GM21576 (cell line): ENCODE results near the gene TMEM132C.
"Not testable (repeated sequence)": the region's sequence is repeated elsewhere in the genome, so short reads cannot be mapped to it uniquely, and the experiment has no call there.

Experiments
- ATAC-seq: cut with Tn5 transposase; IDR thresholded peaks from one replicate; pipeline ENCODE4 v1.9.1; 2021; ENCODE audit warnings: mild to moderate bottlenecking, moderate library complexity; ENCODE audit not compliant: unreplicated experiment

TMEM132C gene

GRCh38 chr12:128267131-128267622 is at the start of gene TMEM132C:
Gene TMEM132C, plus strand, starts transcription at chr12:128267170. Its CDS starts 233 bp downstream, at chr12:128267403.
- ATAC-seq = no peak

- ATAC-seq = no peak
Observed at GRCh38 chr12:128224226-128224625, 42.7 kb upstream of the TMEM132C start.

- ATAC-seq = no peak
Observed at GRCh38 chr12:128228581-128228980, 38.4 kb upstream of the TMEM132C start.

DNA sequence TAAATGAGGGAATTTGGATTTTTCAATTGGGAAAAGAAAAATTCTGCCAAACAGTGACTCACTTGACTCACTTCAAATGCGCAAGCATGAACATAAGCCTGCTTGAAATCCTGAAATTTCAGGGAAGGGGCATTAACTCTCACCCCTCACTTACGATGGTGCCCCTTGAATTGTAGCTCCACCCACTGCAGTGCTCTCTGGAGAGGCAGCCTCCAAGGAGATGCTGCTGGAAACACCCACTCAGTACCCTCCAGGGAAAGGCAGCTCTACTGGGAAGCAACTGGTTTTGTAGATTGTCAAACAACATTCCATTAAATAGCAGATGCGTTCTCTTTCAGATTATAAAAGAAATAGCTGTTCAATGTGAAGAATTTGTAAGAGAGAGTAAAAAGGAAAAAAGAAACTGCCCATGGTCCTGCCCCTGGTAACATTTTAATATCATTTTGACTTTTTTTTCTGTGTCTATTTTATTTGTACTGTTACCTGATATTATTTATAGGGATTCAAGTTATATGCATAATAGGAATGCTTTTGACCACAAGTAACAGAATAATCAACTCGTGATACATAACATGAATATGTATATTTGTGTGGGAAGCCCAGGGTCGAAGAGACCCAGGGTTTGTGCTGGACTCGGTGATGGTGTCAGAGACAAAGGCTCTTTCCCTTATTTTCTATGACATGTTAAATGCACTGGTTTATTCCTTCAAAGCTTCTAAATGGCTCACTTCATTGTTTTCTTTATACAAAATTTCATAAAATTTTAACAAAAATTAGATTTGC is 31.1 kb upstream of the TMEM132C start:
- no peak for ATAC-seq

DNA sequence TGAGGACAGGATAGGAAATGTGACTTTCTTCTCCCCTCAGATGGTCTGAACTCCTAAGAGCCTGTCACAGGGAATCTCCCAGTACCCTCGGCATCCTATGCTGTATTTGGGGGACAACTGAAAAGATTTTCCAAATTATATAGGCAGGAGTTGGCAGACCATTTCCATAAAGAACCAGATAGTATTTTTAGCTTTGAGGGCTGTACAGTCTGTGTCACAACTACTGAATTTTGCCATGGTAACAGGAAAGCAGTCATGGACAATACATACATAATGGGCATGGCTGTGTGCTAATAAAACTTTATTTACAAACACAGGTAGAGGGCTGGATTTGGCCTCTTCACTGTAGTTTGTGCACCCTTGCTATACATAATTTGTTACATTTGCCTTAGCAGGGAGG is 30.4 kb upstream of the TMEM132C start:
- ATAC-seq = no peak

DNA sequence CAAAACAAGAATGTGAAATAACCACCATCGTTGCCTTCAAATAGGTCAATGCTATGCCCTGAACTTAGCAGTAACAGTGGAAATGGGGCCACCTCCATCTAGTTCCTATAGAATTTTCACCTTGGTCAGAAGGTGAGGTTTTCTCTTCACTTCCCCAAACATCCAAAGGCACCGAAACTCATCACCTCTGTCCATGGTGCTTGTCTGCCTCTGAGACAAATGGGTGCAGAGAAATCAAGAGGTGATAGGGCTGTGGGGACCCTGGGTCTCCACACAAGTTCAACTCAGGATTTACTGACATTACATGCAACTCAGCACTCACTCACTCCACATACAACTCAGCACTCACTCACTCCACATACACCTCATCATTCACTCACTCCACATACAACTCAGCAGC is 26.2 kb upstream of the TMEM132C start:
- ATAC-seq = no peak

DNA sequence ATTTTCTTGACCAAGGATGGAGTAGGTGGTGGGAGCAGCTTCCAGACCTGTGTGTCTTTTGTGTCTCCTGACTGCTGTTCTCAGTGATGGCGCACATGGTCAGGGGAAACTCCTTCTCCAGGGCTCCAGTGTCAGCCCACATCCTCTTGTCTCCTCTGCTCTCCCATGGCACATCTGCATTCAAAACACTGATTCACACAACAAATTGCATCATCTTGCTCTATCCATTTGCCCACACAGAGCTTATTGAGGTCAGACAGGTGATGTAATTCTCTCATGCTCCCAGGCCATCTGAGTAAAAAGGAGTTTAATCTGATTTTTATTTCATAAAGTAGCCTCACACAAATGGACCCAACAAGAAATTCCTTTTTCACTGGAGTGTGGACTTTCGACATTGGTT is 21.8 kb upstream of the TMEM132C start:
- no peak for ATAC-seq

- ATAC-seq = no peak
Observed at GRCh38 chr12:128245905-128246304, 21.1 kb upstream of the TMEM132C start.

- no peak for ATAC-seq
Observed at GRCh38 chr12:128250096-128250495, 16.9 kb upstream of the TMEM132C start.

- ATAC-seq = not testable (repeated sequence)
Observed at GRCh38 chr12:128253829-128254228, 13.1 kb upstream of the TMEM132C start.

DNA sequence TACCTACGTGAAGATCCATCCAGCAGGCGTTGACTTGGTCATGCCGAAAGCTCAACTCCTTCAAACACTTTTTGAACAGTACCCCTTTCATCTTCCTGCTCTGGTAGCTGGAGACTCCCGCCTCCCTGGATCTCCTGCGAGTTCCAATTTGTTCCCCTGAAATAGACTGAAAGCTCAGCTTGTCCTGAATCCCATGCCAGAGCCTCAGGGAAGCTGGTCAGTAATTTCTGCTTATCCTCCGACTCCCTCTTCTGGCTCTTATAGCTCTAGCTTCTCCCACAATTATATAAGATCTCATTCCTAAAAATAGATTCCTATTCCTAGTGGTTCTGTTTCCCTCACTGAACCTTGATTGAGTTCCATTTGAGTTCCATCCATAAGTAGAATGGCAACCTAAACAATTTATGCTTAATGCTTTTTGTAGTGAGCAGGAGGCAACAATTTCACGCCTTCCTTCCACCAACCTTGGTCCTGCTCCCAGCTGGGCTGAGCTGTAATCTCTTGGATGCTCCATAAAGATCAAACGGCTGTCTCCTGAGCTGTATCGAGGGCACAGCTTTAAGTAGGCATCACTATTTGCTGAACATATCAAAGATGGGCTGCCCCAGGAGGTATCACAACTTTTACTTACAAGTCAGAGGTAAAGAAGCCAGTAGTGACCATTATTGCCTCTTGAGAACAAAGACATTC is 8.0 kb upstream of the TMEM132C start:
- no peak for ATAC-seq

DNA sequence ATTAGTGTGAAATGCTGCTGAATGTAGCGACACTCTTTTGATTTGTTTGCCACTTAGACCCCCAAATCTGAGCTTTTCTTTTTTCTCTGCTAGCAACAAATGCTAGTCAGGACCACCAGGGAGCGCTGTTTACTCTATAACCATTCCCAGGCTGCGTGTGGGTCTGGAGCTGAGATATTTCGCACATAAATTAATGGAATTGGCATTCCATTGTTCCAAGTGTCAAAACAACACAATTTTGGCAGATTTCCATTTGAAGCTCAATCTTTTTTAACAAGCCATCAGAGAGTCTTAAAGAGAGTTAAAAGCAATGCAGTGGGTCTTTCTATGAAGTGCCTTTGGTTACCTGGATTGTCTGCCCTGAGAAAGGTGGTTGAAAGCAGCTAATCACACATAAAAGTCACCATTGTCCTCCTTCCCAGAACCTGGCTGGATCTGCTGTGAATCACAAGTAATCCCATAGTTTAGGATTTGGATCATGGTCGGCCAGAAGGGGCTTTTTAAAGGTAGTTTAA is 7.4 kb upstream of the TMEM132C start:
- no peak for ATAC-seq

- no peak for ATAC-seq
Observed at GRCh38 chr12:128261757-128262156, 5.2 kb upstream of the TMEM132C start.

DNA sequence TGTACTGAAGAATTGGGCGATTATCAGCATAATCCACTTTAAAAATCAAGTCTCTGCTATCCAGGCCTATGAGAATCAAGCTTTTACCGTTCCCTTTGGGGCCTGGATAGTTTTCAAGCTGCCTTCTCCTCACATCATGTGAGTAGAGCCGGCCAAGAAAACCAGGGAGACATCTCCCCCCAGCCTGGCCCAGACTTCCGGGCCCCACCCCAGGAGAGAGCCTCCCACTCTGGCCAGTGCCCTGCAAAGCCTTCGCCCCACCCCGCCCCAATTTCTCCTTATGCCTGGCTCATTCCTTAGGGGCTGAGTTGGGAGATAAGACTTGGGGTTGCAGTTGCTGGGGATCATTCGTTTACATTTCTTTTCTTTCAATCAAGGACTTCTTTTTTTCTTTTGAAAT is 1.4 kb upstream of the TMEM132C start:
- no peak for ATAC-seq

GRCh38 chr12:128266086-128266485 is 884 bp upstream of the TMEM132C start:
- no peak for ATAC-seq

DNA sequence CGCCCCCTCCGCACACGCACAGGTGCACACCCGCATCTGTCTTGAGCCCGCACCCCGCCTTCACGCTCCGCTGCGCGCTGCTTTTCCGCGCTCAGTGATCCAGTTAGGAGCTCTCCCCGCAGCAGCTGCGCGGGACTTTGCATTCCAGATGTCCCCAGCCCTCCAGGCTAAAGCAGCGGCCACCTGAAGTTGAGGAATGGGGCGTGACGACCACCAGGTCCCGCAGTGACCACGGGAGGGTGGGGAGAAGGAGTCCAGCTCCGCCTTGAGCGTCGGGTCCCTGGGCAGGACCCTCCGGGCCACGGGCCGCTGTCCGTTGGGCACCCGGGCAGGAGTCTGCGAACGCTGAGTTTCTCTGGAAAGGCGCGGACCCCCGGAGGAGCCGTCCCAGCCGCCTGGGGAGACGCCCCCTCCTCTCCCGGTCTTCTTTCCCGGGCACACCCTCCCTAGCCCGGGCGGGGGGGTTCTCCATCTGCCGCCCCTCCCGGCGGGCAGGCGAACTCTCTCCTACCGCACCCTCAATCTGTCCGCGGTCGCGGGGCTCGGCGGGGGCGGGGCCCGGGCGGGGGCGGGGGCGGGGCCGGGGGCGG is 334 bp upstream of the TMEM132C start:
- ATAC-seq = no peak

- ATAC-seq = no peak
Observed at GRCh38 chr12:128267651-128268378, 845 bp downstream of the TMEM132C start.

GRCh38 chr12:128268379-128268995 is 1.5 kb downstream of the TMEM132C start:
- ATAC-seq = no peak

- no peak for ATAC-seq
Observed at GRCh38 chr12:128269181-128269591, 2.2 kb downstream of the TMEM132C start.

- no peak for ATAC-seq
Observed at GRCh38 chr12:128276471-128276870, 9.5 kb downstream of the TMEM132C start.
